NCI-H1092 (cell line): Measurements from ENCODE around the gene ATP8A2.
A peak's percentile ranks its signal among the peaks of the same experiment; 100 is the strongest.
"Not testable (repeated sequence)": the region's sequence is repeated elsewhere in the genome, so short reads cannot be mapped to it uniquely, and the experiment has no call there.

Experiments used
- DNase-seq: peaks from one replicate; lab custom pipeline; 2025; lab: John Stamatoyannopoulos, UW

Gene ATP8A2

DNA sequence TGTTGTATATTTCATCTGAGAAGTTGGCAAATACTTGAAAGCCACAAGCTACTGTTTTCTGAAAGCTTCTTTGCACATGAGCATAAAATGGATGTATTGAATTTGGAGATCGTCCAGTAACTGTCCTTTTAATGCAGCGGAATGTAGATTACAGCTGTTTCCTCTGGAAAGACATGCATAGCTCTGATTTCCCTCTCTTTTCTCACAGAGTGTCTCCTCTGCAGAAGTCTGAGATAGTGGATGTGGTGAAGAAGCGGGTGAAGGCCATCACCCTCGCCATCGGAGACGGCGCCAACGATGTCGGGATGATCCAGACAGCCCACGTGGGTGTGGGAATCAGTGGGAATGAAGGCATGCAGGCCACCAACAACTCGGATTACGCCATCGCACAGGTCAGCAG, 397.1 kb downstream of the ATP8A2 start:
- DNase-seq: no peak

DNA sequence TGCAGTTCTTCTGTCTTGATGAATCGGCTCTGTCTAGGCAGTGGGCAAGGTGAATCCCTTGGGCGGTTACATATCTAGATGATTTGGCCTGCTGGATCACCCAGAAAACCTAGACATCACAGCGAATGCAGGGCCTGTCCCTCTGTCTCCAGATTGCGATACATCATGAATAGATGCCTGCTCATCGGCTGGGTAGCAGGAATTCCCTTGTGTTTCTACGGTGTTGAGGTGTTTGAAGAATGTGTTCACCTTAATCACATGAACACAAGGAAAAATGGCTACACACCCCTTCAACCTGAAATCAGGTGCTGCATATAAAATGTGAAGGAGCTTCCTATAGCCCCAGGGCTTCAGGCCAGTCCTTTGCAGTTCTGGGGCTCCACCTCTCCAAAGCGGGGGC, 398.8 kb downstream of the ATP8A2 start:
- DNase-seq: no peak

DNA sequence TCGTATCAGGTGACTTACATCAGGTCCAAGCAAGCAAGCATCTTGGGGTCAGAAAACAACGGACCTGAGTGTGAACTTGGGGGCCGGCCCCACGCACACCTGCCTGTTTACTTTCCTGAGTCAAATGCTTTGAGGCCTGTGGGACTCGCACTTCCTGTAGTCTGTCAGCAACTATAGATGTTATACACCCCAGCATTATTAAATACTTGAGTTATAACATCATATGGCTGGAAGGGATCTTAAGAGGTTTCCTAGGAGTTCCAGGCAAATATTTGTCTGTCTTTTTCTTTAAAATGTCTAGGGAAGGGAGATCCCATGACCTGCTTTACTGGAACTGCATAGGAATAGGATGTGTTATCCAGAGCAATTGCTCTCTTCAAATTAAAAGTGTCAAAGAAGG, 399.4 kb downstream of the ATP8A2 start:
- DNase-seq: no peak

DNA sequence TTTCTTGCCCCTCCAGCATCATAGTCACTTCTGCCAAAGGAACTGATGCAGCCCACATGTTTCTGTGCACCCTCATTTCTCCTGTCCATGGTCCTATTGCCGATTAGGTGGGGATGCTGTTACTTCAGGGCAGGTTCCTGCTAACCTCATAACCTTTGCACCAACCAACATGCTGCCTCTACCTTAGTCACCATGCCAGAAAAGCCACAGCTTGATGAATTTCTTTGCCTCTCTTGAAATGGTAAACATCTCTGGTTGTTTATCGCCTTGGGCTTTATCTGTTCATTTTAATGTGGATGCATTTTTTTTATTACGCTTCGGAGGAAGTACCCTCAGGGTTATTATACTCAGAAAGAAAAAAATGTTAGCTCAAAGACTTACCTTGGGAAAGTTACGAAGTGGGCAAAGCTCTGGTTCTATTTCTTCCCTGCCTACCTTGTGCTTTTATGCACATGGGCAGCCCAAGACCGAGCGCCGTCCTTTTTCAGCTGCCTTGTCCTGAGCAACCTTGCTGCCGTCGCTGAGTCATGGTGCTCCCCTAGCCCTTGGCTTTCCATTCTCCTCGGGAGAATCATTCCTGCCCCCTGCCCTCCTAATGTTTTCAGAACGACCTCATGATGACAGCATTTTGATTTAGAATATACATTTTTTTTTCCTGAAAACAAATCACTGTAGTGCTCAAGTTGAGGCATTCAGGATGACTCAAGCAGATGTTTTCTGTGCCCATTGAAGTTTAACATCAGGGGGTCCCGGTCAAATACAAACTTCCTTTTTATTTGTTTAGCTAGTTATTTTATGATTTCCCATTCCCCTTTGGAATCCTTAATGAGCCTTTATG, 400.1 kb downstream of the ATP8A2 start:
- DNase-seq: no peak

DNA sequence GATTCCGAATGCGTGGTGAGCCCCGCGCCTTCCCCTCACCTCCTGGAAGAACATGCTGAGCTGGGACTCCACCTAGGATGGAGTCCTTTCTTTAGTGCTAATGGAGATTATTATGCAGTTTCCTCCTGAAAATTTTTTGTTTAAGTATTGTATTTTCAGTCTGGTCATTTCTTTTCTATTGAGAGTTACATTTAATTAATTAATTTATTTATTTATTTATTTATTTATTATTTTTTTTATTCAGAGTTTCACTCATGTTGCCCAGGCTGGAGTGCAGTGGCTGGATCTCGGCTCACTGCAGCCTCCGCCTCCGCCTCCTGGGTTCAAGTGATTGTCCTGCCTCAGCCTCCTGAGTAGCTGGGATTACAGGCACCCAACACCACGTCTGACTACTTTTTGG, 400.8 kb downstream of the ATP8A2 start:
- not testable (repeated sequence) for DNase-seq

DNA sequence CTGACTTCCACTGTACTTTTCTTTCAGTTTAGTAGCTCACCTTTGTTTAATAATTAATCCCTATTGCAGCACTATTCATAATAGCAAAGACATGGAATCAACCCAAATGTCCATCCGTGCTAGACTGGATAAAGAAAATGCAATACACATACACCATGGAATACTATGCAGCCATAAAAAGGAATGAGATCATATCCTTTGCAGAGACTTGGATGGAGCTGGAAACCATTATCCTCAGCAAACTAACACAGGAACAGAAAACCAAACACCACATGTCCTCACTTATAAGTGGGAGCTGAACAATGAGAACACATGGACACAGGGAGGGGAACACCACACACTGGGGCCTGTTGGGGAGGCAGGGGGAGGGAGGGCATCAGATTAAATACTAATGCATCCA, 402.3 kb downstream of the ATP8A2 start:
- not testable (repeated sequence) for DNase-seq

DNA sequence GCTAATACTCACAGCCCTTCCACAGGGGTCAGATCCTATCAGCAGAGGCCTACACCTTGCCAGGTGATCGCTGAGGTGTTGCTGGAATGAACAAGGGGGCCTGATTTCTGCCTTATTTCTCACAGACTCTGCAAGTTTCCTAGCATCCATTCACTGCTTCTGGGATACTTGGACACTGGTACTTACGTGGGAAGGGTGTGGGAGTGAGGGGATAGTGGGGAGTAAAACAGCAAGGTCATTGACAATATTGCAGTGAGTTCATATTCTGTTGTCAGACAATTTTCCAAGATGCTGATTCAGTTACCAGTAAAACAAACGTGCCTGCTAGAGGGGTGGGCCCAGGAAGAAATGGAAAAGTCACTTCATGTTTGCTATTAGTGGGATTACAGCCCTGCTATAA, 403.5 kb downstream of the ATP8A2 start:
- DNase-seq: no peak

DNA sequence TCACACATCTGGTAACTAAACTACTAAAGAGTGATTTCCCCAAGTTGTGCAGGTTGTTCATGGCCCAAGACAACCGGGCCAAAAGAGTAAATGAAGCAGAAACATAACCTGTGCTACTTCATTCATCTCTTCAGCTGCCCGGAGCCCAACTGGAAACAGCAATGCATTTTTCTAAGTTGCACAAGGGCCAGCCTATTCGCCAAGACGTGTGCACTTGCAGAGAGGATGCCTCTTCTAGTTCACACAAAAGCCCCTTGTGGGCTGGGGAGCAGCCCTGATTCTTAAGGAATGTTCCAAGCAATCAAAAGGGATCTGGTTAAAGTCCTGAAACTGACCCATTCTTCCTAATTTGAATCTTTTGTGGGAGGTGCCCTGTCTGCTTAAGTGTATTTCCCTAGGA, 404.2 kb downstream of the ATP8A2 start:
- DNase-seq: no peak

DNA sequence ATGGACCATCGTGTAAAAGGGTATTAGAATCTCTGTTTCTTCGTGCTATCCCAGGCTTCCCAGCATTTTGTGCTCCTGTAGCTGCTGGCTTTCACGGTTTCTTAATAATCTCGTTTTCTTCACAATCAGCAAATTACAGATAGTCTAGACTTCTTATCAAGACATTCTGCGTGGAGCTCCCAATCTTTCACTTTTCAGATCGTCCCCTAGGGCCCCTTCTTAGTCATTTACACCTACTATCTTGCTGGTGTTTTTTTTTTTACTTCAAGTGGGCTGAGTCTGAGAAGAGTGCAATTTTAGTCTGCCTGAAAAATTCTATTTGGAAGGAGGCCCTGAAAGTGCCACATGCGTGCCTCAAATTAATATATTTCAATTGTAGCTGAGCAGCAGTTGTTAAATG, 404.9 kb downstream of the ATP8A2 start:
- DNase-seq: no peak

DNA sequence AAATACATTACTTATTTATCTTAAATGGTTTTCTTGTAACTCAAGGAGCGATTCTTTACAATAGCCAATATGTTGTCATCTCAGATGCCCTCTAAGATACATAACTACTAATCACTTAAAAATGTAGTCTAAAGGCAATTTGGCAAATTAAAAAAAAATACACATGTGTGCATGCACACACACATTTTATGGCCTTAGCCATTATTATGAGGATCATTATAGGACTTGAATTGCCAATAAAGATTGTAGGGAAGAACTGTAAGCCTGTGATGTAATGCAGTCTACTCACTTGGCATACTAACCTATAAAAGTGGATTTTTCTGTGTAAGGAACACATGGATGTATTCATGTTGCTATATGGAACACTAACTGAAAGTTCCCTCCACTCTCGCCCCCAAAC, 405.7 kb downstream of the ATP8A2 start:
- DNase-seq: no peak

DNA sequence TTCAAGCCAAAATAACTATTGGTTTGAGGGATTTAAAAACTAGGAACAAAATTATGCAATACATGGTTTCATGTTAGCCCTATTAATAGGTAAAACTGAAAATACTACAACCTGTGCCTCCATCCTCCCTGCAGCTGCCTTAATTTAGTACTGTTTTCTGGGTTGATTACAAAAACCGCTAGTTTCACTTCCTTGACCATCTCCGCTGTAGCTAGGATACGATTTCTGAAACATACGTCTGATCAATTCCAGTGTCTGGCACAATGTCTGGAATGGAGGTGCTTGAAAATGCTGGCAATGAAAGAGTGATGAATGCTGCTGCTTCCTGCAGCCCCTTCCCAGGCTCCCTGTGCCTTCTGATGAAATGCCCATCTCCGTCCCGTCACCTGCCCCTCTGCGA, 406.6 kb downstream of the ATP8A2 start:
- no peak for DNase-seq

DNA sequence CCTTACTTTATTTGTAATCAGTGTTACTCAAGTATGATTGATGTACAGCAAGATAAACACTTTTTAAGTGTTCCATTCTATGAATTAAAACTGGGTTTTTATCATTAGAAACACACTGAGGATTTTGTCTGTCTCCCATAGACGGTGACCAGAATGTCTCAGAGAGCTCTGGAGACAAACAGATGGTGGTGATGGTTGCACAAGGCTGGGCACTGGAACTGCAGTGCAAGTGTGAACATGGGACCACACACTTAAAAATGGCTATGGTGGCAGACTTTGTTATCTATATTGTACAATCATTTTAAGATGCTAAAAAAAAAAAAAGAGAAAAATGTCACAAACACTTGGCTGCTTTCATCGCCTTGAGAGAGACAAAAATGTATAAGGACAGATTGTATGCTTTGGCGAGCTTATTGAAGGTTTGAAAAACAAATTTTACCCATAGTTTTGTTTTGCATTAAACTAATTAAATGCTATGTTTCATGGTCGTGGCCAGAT, 407.1 kb downstream of the ATP8A2 start:
- DNase-seq: no peak

DNA sequence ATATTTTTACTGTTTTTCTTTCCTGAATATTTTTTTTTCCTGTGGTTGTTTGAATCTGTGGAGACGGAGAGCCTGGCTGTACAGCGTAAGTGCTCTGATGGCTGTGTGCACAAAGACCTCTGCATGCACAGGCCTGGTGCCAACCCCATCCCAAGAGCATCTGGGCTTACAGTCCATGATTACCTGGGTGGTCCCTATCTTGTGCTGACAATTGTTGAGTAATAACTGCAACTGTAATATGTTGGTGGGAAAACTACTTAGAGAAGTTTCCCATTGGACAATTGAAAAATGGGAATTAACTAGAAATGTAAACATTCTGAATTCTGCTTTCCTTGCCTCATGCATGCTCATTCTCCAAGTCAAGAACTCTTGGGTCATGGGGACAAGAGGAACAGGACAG, 411.3 kb downstream of the ATP8A2 start:
- no peak for DNase-seq

DNA sequence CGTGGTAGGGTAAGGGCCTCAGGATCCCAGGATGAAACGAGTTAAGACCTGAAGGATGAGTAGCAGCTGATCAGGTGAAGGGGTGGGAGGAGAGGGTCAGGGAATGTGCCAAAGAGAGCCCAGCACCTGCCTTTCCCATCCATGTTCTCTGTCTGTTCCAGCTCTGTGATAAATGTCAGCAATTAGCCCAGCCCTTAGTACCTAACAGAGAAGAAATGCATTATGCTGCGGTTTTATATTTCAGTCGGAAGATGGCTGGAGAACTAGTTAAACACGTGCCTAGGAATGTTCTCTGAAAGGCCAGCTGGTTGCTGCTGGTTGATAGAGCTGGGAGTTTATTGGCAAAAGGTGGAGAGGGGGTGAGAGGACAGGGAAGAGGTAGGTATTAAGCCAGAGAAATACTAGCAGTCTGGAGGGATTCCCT, 411.8 kb downstream of the ATP8A2 start:
- DNase-seq: peak; percentile 62

DNA sequence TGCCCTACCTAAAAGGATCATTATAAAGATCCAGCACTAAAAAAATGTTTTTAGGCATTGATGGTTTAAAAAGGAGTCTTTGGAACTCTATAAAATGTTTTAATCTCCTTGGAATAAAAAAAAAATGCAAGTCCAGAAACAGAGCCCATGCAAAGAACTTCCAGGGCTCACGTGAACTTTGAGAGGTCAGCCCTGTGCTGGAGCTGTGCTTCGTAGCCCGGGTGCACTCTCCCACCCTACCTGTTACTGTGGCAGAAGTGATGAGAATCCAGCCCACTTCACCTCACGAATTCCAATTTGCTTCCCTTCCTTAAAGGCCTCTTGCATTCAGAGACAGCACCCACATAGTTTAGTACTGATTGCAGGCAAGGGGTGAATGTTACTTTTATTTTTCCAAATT, 412.3 kb downstream of the ATP8A2 start:
- no peak for DNase-seq

DNA sequence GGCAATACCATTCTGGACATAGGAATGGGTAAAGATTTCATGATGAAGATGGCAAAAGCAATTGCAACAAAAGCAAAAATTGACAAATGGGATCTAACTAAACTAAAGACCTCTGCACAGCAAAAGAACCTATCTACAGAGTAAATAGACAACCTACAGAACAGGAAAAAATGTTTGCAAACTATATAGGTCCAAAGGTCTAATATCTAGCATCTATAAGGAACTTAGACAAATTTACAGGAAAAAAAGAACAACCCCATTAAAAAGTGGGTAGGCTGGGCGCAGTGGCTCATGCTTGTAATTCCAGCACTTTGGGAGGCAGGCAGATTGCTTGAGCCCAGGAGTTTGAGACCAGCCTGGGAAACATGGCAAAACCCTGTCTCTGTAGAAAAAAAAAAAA, 418.4 kb downstream of the ATP8A2 start:
- not testable (repeated sequence) for DNase-seq

DNA sequence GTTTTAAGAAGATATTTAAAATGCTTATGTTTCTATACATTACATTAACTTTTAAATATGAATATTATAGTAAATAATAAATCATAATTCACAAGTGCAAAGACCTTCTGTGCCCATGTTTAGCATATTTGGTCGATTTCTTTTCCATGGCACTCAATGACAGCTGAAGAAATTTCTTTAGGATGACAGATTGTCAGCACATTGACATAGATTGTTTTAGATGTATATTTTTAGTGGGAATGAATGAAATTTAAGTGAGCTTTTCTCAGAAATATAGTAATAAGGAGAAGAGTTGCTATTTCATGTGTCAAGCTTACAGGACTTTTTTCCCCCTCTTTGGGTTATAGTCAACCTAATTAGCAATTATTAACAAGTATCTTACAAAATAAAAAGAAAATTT, 423.5 kb downstream of the ATP8A2 start:
- no peak for DNase-seq

DNA sequence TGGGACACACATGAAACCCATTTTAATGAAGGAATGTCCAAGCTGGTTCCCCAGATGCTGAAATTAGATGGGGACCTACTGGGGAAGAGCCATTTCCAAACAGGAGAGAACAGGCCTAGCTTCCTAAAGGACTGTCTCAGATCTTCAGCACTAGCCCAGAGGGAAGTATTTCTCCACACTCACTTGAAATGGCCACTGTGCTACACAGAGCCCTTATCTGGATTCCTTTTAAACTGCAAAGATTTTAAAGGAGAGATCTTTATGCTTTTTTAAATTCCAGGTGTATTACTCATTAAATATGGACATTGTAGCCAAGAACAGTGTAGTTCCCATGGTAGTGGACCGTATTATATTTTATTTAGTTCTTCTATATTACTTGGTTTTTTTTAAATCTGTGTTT, 424.7 kb downstream of the ATP8A2 start:
- DNase-seq: no peak

DNA sequence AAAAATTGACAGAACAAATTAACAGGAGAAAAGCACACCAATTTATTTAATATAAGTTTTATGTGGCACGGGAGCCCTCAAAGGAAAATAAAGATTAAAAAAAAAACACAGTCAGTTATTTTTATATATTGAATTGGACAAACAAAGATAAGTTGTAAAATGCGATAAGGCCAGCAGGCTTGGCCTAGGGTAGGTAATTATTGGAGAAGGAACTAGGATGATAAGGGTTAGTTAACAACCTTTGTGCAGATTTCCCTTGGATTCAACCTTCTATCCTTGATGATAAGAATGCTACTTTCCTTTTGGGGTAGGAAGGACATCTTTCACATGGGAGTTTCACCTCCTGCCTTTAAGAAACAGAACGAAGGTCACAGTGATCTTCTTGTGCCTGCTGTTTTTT, 427.2 kb downstream of the ATP8A2 start:
- DNase-seq: no peak

DNA sequence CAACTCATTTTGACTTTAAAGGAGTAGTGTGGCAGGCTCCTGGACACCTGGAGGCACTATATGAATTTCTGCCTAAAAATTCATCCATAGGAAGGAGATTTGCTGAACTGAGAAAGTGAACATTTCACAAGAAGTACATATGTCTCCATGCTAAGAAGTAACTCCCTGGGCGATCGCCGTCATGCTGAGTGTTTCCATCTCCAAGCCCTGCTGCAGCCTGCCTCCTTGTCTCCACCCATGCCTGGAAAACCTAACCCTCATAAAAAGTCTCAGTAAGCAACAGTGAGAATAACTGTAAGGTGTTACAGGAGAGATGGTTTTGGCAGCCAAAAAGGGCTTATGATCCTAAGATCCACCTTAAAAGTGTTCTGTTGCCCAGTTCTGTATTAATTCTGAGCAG, 428.7 kb downstream of the ATP8A2 start:
- DNase-seq: no peak

DNA sequence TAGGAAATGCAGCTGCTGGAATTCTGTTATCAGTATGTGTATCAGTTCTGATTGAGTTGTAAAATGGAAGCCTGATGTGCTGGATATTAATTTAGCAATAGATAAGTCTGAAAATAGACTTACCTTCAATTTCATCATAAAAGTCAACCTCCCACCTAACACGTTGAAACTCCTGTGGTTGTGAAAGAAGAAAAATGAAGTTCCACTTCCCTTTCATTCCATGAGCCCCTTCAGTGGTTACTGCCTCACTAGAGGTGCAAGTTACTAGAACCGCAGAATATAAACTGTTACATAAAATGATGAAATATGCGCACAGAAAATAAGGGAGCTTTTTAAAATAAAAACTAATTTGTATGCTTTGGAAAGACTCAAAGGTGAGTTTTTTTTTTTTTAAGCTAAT, 430.8 kb downstream of the ATP8A2 start:
- no peak for DNase-seq

DNA sequence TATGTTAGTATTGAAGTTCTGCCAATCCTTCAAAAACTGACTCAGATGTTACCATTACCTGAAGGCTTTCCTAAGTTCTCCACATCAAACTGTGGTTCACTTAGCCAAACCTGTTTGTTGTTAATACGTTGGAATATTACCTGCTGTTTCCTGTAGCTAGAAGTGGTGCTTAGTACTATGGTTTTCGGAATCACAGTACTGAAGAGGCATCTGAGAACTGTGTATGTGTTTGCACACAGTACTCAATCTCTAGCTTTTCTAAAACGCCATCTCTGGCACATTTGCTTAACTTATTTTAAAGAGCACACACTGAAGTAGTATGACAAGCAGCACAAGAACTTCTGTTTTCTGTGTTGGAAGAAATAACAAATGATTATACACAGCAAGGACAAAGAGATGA, 431.9 kb downstream of the ATP8A2 start:
- no peak for DNase-seq

DNA sequence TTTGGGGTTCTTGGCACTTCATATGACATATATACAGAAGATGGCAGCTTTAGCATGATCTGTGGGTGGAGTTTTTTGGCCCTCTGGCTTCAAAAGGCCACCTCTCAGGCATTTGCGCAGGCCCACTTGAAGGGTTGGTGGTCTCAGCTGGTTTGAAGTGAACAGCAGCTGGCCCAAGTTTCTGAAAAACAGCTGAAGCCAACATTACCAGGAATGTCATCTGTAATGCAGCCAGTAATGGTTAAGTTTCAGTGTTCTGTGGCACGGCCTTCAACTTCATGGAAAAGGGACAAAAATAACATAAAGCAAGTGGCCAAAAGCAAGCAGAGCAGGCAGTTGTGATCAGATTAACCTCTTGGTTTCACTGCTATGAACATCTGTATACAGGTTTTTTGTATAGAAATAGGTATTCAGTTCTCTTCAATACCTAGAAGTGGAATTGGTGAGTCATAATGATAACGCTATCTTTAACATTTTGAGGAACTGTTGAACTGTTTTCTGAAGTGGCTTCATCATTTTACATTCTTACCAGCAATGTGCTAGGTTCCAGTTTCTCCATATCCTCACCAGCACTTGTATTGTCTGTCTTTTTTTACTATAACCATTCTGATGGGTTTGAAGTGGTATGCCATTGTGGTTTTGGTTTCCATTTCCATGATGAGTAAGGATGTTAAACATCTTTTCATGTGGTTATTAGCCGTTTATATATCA, 434.6 kb downstream of the ATP8A2 start:
- DNase-seq: no peak
